Suprapubic skin (tissue), 4 donors: Measurements from ENCODE around the gene ZNF536. TPM values are rescaled to one million over a fixed set of nuclear protein-coding genes. Genes with fewer than 3 reads are reported as not detected.

ENCODE experiments used
- DNase-seq, 2 donors: peaks; one replicate each; pipeline ENCODE4 v3.0.0-alpha.2; 2019; ENCODE audit warnings: low spot score in 2 of 2
- H3K27ac ChIP-seq: fragments of 200-600 bp; sonication (generic); one replicate; pipeline ENCODE4 v1.5.1; 2019
- H3K27me3 ChIP-seq: fragments of 200-600 bp; sonication (generic); one replicate; pipeline ENCODE4 v1.5.1; 2019
- H3K36me3 ChIP-seq: fragments of 200-600 bp; sonication (generic); one replicate; pipeline ENCODE4 v1.5.1; 2019
- H3K4me1 ChIP-seq: fragments of 200-600 bp; sonication (generic); one replicate; pipeline ENCODE4 v1.5.1; 2019
- H3K4me3 ChIP-seq: fragments of 200-600 bp; sonication (generic); one replicate; pipeline ENCODE4 v1.5.1; 2019; ENCODE audit warnings: mild to moderate bottlenecking
- H3K9me3 ChIP-seq: fragments of 200-600 bp; sonication (generic); one replicate; pipeline ENCODE4 v1.5.1; 2019
- CTCF ChIP-seq, 2 donors: fragments of 200-600 bp in 1 of 2; fragments of 450-650 bp in 1 of 2; sonication (generic) in 1 of 2; IDR thresholded peaks; one replicate each; pipeline ENCODE4 v1.5.1; 2016 to 2019; ENCODE audit warnings: antibody characterized with exemption in 2 of 2, mild to moderate bottlenecking in 1 of 2, moderate library complexity in 1 of 2
- EP300 ChIP-seq: sonication (generic); formaldehyde crosslinking; IDR thresholded peaks from one replicate; pipeline ENCODE4 v1.6.1; 2017; ENCODE audit warnings: antibody characterized with exemption
- POLR2A ChIP-seq, 2 donors: fragments of 450-650 bp; IDR thresholded peaks; one replicate each; pipeline ENCODE4 v1.6.1; 2017; ENCODE audit warnings: antibody characterized with exemption in 2 of 2, mild to moderate bottlenecking in 2 of 2, moderate library complexity in 2 of 2
- POLR2AphosphoS5 ChIP-seq, 3 donors: sonication (generic); formaldehyde crosslinking; IDR thresholded peaks; one replicate each; pipeline ENCODE4 v1.6.1; 2017; ENCODE audit warnings: antibody characterized with exemption in 3 of 3
- WGBS: methylation state at CpG from one replicate; pipeline ENCODE4 v1.1.5; 2018; 5-methylcytosine and 5-hydroxymethylcytosine counted together
- total RNA-seq, 4 donors: library from RNA; depleted of rRNA; stranded (reverse); fragments of >200 nt; gene quantifications; one replicate each; pipeline ENCODE4 v1.1.0, GENCODE V29; 2016

Gene ZNF536
- total RNA-seq, 4 donors from 2014 or later: 0.10 to 1.5 (median 0.51) TPM

- no peaks in the 10 kb centered on the region for H3K36me3 ChIP-seq
- no peaks in the 10 kb centered on the region for H3K9me3 ChIP-seq
- no peak overlapping the region for H3K27ac ChIP-seq
- H3K4me1 ChIP-seq: no peaks in the 10 kb centered on the region
- no peak overlapping the region for H3K4me3 ChIP-seq
- TF ChIP-seq POLR2A (IDR thresholded peaks at IDR 0.05) (no peak), EP300 (no peak), POLR2AphosphoS5 (IDR thresholded peaks at IDR 0.05) (no peak), CTCF (IDR thresholded peaks at IDR 0.05) (no peak)
- 81% methylated on average over 4 of the region's 6 CpGs for WGBS
- peaks cover 9% of the 10 kb centered on the region for H3K27me3 ChIP-seq
- no peak for DNase-seq
Observed at GRCh38 chr19:30428092-30428680, 56.0 kb downstream of the ZNF536 start.

GRCh38 chr19:30428844-30429243, 56.7 kb downstream of the ZNF536 start:
- no peak for DNase-seq
- H3K4me1 ChIP-seq: no peaks in the 10 kb centered on the region
- TF ChIP-seq POLR2A (IDR thresholded peaks at IDR 0.05): no peak
- TF ChIP-seq CTCF (IDR thresholded peaks at IDR 0.05): no peak
- no peak for TF ChIP-seq POLR2AphosphoS5 (IDR thresholded peaks at IDR 0.05)
- no peak for TF ChIP-seq EP300

GRCh38 chr19:30430206-30430734, 58.1 kb downstream of the ZNF536 start:
- no peak for DNase-seq
- H3K9me3 ChIP-seq: no peaks in the 10 kb centered on the region
- H3K4me1 ChIP-seq: no peaks in the 10 kb centered on the region
- TF ChIP-seq POLR2A (IDR thresholded peaks at IDR 0.05) (no peak), POLR2AphosphoS5 (IDR thresholded peaks at IDR 0.05) (no peak)
- 92% methylated on average over 6 of the region's 6 CpGs for WGBS
- H3K27me3 ChIP-seq: peaks cover 3% of the 10 kb centered on the region
- H3K36me3 ChIP-seq: no peaks in the 10 kb centered on the region
- no peak overlapping the region for H3K4me3 ChIP-seq
- no peak overlapping the region for H3K27ac ChIP-seq

More at GRCh38 chr19:30428844-30429243, 56.7 kb downstream of the ZNF536 start:
- WGBS: 81% methylated on average over 3 of the region's 3 CpGs
- H3K27me3 ChIP-seq: peaks cover 5% of the 10 kb centered on the region
- H3K27ac ChIP-seq: no peak overlapping the region
- no peaks in the 10 kb centered on the region for H3K9me3 ChIP-seq
- H3K36me3 ChIP-seq: no peaks in the 10 kb centered on the region
- no peak overlapping the region for H3K4me3 ChIP-seq

- Histone ChIP-seq H3K4me1 (no peaks in the 10 kb centered on the region), H3K9me3 (no peaks in the 10 kb centered on the region), H3K4me3 (no peak overlapping the region), H3K27ac (no peak overlapping the region), H3K36me3 (no peaks in the 10 kb centered on the region), H3K27me3 (no peaks in the 10 kb centered on the region)
- no peak for DNase-seq
- TF ChIP-seq EP300 (no peak), POLR2A (IDR thresholded peaks at IDR 0.05) (no peak), CTCF (IDR thresholded peaks at IDR 0.05) (no peak), POLR2AphosphoS5 (IDR thresholded peaks at IDR 0.05) (no peak)
- WGBS: 87% methylated on average over 8 of the region's 8 CpGs
Observed at GRCh38 chr19:30431591-30431990, 59.4 kb downstream of the ZNF536 start.

- no peaks in the 10 kb centered on the region for H3K9me3 ChIP-seq
- no peak for DNase-seq
- no peak for TF ChIP-seq EP300
- TF ChIP-seq CTCF (IDR thresholded peaks at IDR 0.05): no peak
- no peak for TF ChIP-seq POLR2AphosphoS5 (IDR thresholded peaks at IDR 0.05)
- no peak for TF ChIP-seq POLR2A (IDR thresholded peaks at IDR 0.05)
- peaks cover 3% of the 10 kb centered on the region for H3K27me3 ChIP-seq
- WGBS: 94% methylated on average over 4 of the region's 4 CpGs
- H3K36me3 ChIP-seq: no peaks in the 10 kb centered on the region
- H3K4me1 ChIP-seq: no peaks in the 10 kb centered on the region
- no peak overlapping the region for H3K4me3 ChIP-seq
- H3K27ac ChIP-seq: no peak overlapping the region
Observed at GRCh38 chr19:30434797-30435594, 62.8 kb downstream of the ZNF536 start.
